ENCODE results near the gene GULP1.
"Not testable (repeated sequence)": the region's sequence is repeated elsewhere in the genome, so short reads cannot be mapped to it uniquely, and the experiment has no call there.

Gene GULP1

DNA sequence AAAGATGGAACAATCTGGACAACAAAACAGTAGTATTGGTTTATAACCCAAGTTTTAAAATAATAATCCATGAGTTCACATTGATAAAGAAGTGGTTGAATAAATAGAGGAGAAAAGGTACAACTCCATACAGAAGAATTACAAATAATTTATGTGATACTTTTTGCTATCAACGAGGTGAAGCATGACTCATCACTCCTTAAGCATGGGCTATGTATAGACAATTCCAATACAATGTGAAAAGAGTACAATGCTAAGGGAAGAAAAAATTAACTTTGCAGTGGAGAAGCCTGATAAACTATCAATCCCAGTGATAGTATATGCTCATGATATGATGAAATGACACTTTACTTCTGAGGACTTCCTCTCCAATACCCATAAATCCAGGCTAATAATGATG, 312.9 kb downstream of the GULP1 start:
- DNase-seq (ENCODE audit: low spot score) = no peak

DNA sequence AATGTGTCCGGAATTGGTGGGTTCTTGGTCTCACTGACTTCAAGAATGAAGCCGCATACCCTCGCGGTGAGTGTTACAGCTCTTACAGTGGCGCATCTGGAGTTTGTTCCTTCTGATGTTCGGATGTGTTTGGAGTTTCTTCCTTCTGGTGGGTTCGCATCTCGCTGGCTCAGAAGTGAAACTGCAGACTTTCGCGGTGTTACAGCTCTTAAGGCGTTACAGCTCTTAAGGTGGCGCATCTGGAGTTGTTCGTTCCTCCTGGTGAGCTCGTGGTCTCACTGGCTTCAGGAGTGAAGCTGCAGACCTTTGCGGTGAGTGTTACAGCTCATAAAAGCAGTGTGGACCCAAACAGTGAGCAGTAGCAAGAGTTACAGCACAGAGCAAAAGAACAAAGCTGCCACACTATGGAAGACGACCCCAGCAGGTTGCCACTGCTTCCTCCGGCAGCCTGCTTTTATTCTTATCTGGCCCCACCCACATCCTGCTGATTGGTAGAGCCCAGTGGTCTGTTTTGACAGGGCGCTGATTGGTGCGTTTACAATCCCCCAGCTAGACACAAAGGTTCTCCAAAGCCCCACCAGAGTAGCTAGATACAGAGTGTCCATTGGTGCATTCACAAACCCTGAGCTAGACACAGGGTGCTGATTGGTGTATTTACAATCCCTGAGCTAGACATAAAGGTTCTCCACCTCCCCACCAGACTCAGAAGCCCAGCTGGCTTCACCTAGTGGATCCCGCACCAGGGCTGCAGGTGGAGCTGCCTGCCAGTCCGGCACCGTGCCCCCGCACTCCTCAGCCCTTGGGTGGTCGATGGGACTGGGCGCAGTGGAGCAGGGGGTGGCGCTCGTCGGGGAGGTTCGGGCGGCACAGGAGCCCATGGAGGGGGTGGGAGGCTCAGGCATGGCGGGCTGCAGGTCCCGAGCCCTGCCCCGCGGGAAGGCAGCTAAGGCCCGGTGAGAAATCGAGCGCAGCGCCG, 314.2 kb downstream of the GULP1 start:
- DNase-seq (ENCODE audit: low spot score) = not testable (repeated sequence)

DNA sequence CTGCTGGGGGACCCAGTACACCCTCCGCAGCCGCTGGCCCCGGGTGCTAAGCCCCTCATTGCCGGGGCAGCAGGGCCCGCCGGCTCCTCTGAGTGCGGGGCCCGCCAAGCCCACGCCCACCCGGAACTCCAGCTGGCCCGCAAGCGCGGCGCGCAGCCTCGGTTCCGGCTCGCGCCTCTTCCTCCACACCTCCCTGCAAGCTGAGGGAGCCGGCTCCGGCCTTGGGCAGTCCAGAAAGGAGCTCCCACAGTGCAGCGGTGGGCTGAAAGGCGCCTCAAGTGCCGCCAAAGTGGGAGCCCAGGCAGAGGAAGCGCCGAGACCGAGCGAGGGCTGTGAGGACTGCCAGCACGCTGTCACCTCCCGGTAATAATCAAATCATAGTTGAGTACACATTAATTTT, 314.9 kb downstream of the GULP1 start:
- not testable (repeated sequence) for DNase-seq (ENCODE audit: low spot score)

DNA sequence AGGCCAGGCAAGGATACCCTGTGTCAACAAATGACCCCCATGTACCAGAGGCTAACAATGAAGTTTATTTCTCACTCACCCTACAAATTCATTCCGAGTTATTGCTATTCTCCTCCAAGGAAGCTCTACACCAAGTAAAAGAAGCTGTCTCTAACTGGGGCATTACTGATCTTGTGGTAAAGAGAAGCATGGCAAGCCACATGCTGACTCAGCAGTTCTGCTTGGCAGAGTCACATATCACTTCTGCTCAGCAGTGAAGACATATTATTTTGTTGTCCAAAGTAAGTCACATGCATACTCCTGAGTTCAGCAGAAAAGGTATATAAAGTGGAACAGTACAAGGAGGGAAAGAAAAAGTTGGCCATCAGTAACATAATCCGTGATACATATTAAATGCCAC, 315.8 kb downstream of the GULP1 start:
- DNase-seq (ENCODE audit: low spot score) = peak; percentile 2

DNA sequence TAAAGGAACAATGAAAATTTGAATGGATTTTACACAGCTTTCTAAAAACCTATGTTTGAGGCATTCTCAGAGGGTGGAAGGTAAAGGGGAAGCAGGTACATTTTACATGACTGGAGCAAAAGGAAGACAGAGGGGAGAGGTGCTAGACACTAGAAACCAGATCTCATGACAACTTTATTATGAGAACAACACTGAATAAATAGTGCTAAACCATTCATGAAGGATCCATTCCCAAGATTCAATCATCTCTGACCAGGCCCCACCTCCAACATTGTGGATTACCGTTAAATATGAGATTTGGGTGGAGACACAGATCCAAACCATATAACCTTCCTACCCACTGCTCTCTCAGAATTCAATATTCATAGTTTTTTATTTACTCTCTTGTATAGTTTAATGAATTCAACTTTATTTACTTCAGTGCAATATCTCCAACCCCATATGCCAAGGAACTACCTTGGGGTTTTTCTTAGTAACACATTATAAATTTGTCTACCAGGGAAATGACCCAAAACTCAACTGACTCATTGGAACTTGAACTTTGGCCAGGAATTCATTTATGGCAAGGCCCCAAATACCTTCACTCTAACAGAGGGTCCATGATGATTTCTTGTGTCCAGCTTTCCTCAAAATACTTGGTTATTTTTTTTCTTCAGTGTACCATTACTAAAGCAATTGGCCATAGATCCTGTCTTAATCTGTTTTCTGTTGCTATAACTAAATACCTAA, 317.8 kb downstream of the GULP1 start:
- no peak for DNase-seq (ENCODE audit: low spot score)

DNA sequence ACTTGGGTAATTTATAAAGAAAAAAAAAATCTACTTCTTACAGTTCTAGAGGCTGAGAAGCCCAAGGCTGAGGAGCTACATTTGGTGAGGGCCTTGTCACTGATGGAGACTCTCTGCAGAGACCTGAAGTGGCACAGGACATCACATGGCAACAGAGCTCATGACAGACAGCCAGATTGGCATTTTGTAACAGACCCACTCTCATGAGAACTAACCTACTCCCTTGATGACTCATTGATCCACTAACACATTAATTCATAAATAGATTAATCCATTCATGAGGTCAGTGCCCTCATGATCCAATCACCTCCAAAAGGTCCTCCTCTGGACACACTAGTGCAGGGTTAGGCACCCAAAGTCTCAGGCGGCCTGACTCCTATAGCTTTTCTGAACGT, 318.4 kb downstream of the GULP1 start:
- DNase-seq (ENCODE audit: low spot score) = no peak

DNA sequence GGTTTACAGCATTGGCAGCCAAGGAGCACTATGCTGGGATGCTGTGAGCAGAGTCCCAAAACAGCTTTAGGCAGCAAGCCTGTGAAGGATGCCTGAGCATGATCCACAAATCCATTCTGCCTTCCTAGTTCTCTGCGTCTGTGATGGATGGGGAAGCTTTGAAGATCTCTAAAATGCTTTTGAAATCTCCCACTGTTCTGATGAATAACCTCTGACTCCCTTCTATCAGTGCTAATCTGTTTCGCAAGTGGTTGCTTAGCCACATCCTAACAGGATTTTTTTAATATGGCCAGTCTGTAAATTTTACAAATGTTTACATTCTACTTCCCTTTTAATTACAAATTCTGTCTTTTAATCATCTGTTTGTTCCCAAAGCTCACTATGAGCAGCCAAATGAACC, 319.2 kb downstream of the GULP1 start:
- DNase-seq (ENCODE audit: low spot score) = no peak

DNA sequence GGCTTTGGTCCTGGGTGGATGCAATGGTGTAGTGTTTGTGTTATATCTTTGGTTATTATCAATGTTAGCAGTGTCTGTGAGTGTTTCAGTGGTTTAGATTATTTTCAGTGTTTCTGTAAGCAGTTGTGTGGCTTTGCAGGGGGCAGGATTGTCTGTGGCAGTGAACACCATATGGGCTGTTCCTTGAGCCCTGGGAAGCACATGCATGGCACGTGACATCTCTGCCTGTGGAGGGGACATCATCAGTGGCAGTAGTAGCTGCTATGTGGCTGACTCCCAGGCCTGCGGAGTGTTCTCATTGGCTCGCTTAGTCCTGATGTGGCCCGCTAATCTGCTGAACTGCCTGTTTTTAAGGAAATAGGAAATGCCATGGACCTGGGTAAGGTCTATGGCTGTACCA, 327.5 kb downstream of the GULP1 start:
- DNase-seq (ENCODE audit: low spot score) = no peak

DNA sequence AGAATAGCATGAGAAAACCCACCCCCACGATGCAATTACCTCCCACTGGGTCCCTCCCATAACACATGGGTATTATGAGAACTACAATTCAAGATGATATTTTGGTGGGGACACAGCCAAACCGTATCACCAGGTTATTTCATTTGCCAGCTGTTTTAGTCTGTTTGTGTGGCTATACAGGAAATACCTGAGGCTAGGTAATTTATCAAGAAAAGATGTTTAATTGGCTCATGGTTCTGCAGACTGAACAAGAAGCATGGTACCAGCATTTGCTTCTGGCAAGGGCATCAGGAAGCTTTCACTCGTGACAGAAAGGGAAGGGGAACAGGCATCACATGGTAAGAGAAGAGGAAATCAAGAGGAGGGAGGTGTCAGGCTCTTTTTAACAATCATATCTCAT, 329.2 kb downstream of the GULP1 start:
- DNase-seq (ENCODE audit: low spot score) = no peak

DNA sequence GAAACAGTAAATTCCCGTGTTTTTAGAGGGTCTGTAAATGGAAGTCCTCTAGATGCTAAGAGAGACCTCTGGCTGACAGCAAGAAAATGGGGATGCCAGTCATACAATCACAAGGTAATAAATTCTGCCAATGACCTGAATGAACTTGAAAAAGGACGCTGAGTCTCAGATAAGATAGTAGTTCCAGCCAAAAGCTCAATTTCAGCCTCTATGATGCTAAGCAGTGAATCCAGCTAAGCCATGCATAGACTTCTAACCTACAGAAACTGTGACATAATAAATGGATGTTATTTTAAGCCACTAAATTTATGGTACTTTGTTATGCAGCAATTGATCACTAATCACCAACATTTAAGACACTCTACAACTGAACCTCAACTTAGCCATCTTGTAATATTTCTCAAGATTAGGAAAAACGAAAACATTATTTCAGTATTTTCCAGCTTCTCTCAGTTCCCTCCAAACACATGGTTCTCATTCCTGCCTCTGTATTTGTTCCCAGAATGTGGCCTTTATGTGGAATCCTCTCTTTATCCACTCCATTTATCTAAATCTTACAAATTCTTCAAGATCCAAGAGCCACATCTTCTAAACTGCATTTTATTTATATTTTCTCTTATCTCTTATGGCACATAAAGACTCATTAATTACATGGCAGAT, 331.1 kb downstream of the GULP1 start:
- DNase-seq (ENCODE audit: low spot score) = no peak

DNA sequence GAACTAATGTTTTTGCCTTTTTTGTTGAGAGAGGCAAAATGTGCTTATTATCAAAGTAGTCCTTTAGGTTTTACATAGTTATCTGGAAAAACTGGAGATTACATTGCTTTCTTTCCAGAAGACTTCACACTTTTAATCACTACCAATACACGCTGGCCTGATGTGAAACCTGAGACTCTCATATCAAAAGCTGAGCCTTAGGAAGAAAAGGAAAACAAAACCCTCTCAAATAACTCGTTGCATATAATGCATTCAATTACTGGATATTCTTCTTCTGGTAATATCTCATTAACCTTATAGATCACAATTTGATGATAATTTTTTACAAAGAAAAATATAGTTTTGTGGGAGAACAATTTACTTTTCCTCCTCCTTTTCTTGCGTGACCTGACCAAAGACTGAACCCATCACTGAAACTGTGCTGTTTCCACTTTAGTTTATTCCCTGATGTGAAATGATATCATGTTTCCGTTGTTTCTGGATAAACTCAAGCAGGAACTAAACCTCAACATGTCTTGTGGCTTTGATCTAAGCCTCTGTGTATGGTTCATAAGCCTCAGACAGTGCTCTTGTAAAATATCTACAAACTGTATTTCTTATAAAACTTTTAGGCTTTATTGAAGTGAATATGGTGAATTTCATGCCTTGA, 332.4 kb downstream of the GULP1 start:
- no peak for DNase-seq (ENCODE audit: low spot score)

DNA sequence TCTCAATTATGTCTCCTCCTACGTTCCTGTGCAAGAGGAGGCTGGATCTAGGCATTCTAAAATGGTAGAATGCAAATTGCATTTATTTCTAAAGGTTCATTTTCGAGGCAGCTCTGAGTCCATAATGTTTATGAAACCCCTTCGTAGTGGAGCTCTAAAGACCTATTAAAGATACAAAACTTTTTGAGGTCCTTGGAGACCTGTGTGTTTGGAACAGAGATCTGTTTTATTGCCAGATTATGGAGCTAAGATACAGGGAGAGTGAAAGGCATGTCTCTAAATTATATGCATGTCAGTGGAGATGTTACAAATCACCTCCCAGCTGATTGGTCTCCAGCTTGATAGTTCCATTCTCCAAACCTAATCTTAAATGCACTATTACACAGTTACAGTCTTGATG, 335.8 kb downstream of the GULP1 start:
- no peak for DNase-seq (ENCODE audit: low spot score)

DNA sequence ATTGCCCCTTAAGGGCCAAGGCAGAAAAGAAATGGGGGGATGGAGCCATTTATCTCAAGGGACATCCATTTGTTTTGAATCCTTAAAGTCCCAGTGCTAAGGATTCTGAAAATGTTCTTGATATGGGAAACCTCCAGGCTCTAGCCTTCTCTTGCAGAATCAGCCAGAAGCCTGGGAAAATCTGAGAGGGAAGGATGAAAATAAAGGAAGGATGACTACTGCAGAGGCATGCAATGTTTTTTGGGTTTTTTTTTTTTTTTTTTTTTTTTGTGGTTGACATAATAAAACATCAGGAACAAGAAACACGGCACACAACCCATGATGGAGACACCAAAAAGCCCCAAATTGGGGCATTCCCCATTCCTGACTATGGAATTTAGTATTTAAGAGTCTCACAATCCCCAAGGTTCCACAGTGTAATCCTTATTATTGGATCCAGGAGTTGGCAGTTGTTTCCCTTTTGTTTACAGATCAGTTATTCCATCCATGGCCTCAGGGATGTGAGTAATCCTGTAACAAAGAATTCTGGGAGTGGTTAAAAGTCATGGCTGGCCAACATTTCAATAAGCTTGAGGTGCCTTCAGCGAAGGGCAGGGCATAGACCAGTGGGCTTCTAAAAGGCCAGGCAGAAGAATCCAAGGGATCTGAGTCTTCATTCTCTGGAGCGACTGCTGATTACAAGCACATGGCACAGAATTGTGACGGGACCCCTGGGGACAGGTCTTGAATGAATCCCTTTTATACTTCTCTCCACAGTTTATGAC, 337.5 kb downstream of the GULP1 start:
- DNase-seq (ENCODE audit: low spot score) = no peak

DNA sequence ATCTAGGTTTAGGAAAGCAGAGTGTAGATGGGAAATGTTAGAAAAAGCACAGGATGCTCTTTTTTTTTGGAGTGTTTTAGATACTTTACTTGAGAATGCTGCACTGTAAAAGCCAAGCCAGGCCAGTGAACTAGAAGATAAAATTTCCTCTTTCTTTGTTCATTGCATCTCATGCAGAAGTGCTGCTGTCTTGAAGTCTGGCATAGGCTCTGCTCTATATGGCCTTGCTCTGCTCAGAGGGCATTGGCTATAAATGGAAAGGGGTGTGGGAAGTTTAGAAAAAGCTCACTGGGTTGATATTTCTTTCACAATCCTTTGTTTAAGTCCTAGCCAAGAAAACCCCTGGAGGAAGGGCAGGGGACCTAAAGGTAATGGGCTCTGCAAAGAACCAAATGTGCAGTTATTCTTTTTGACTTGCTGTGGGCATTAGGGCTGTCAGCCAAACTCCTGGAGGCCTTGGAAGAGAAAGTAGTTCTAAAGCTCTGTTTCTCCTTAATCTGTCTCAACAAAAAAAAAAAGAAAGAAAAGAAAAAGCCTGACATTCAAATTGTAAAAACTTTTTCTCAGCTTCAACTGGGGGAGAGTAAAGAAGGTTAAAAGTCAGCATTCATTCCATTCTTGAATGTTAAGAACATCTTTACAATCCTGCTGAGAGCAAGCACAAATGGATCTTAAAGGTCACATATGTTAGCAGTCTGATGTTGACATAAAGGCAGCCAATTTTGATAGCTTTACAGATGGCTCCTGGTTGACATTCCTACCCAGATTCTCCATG, 338.3 kb downstream of the GULP1 start:
- no peak for DNase-seq (ENCODE audit: low spot score)

DNA sequence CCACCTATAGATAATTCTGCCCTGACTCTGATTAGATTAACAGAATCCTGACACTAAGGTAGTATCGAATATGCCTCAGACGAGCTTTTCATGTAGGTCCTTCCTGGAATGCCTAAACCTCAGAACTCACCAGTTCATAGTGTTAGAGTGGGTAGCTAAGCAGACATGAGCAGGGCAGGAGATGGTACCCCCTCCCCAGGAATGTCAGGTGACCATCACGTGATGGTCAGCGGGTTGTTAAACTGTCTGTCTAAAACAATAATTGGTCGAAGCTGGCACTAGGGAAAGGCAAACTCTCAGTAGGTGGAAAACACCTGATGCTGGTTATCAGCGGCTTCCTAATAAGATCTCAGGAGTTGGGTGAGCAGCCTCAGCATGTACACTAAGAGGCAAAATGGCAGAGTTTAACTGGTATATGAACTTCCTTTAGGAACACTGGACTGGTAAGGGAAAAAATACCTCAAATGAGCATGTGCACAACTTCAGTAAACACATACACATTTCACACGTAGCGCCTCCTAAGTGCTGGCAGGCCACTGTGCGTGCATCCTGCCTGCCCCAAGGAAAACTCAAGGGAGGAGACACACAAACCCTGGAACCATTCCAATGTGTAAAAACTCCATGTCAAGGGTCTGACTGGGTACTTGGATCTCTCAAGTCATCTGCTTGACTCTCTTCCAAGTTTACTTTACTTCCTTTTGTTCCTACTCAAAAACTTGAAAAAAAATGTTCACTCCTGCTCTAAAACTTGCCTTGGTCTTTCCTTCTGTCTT, 339.5 kb downstream of the GULP1 start:
- no peak for DNase-seq (ENCODE audit: low spot score)

DNA sequence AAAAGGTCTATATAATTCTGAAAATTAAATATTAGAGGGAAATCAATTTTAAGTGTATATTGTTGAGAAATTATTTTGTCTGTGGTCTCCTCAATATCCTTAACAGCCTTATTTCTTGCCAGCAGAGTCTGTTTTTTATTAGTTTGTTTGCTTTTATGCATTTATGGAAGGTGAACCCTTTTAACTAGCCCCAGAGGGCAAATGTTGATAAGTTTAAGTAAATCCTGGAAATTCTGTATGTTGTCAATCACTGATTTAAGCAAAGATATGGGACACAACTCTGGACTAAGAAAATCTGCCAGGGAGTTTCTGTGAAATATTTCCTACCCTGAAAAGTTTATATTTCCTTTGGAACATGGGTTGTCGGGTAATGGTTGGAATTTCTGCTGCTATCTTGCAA, 343.0 kb downstream of the GULP1 start:
- no peak for DNase-seq (ENCODE audit: low spot score)
